Activated CD8-positive, alpha-beta memory T cell treated with anti-CD3 and anti-CD28 coated beads for 4 hours (primary cell): ENCODE data around the gene GRAP.
A peak's percentile ranks its signal among the peaks of the same experiment; 100 is the strongest.
"Not testable (repeated sequence)": the region's sequence is repeated elsewhere in the genome, so short reads cannot be mapped to it uniquely, and the experiment has no call there.

Experiments
- DNase-seq, 2 donors: peaks; one replicate each; pipeline ENCODE4 v3.0.0-alpha.2; 2020; ENCODE audit warnings: low read depth in 2 of 2

The GRAP gene

DNA sequence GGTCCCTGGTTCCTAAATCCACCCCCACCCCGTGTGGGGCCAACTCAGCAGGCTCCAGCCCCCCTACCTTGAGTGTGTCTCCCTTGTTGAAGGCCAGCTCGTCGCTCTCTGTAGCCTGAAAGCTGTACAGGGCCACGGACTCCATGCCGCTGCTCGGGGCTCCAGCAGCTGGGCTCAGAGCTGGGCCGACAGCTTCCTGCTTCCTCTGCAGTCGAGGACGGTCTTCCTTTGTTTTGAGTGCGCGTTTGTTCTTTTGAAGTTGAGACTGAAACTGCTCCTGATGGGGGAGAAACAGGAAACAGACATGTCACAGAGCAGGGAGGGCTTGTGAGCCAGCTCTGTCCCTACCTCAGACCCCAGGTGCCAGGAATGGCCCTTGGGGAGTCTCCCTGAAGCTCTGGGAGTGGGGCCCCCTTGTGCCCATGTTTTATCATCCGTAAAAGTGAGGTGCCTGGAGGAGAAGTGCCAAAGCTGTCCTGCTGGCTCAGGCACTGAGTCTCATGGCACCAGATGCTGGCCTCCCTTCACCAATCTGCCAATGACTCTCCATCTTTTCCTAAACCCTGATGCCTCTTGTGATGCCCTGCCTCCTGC is at the start of gene GRAP:
Gene GRAP (minus strand): TSS at position 176 of the 594 bp plus-strand sequence. CDS start 31 bp downstream, at position 145.
- not testable (repeated sequence) for DNase-seq

DNA sequence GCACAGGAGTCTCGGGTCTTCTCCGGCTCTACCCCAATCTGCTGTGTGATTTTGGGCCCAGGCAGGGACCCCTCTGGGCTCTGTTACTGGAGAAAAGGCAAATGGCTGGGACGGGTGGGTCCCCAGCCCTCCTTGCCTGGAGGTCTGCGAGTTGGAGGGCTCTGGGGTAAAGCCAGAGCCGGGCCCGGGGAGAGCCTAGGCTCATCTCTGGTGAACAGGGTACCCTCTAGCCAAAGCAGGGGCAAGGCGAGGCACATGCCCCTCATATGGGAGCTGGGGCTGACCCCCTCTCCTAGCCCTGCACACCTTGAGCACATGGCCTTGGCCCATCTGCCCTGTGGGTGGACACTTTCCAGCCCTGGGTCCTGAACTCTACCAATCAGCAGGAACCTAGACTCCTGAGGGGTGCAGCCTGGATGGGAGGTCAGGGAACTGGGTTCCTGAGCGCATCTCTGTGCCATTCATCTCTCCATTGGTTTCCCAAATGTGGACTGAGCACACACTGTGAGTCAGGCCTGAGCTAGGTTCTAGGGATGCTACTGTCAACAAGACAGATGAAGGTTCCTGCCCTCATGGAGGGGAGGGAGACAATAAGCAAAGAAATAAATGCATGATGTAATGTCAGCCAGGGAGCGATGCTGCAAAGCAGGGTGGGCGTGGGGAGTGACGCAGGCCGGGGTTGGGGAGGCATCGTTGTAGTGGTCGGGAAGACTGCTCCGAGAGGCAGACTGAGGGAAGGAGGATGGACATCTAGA is 47.1 kb upstream of the GRAP start:
- not testable (repeated sequence) for DNase-seq

DNA sequence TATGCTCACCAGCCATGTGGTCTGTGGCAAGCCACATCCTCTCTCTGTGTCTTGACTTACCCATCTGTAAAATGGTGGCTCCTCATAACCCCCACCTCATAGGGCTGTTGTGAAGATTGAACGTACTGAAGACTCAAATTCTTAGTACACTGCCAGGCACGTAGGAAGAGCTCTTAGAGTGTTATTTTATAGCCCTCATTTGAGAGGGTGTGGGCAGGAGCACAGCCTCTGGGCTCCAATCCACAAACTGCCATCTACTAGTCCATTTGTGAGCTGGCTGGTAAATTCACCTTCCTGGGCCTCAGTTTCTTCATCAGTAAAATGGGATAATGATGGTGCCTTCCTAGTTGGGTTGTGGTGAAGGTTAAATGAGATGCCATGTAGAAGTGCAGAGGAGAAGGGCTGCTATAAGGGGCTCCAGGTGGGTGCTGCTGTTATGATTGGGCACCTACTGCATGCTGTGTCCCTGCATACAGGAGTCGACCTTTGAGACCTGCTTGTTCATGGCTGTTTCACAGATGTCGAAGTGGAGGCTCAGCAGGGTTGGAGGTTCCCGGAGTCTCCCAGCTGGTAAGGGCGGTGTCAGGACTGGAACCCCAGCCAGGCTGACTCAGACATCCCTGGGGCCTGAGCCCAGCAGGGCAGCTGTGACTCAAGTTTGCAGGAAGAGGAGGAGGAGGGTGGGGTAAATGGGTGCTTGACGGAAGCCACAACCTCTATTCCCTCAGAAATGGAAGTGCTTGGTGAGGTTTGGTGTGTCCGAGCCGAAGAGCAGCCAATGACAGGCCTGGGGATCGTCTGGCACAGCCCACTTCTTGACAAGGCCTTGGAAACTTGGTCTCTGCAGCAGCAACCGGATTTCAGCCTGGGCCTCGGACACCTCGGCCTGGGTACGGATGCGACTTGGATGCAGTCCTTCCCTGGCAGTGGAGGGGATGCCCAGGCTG is 46.3 kb upstream of the GRAP start:
- not testable (repeated sequence) for DNase-seq

DNA sequence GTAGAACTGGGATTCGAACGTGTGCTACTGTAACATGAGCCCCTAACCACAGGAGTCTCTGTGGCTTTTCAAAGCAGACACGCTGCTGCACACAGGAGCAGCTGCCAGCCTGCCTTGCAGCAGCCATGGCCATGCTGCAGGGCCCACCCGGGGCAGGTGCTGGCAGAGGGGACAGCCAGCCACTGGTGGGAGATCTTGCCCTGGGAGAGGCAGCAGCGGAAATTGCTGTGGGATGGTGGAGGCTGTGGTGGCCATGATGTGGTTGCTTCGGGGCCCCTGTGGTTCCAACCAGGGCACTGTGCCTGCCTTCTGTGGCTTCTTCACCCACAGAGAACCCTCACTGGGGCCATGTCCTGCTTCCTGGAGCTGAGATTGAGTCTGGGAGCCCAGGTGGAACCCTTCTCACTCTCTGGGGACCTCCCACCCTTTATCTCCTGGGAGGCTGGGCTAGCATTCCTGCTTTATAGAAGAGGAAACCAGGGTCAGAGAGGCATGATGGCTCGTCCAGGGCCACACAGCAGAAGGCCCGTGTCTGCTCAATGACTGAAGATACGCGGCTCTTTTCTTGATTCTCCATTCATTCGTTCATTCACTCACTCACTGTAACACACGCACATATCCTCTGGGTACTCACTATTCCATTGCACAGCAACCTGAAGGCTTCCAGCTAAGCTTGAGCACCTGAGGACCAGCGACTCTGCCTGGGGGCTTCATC is 43.5 kb upstream of the GRAP start:
- DNase-seq: not testable (repeated sequence)

DNA sequence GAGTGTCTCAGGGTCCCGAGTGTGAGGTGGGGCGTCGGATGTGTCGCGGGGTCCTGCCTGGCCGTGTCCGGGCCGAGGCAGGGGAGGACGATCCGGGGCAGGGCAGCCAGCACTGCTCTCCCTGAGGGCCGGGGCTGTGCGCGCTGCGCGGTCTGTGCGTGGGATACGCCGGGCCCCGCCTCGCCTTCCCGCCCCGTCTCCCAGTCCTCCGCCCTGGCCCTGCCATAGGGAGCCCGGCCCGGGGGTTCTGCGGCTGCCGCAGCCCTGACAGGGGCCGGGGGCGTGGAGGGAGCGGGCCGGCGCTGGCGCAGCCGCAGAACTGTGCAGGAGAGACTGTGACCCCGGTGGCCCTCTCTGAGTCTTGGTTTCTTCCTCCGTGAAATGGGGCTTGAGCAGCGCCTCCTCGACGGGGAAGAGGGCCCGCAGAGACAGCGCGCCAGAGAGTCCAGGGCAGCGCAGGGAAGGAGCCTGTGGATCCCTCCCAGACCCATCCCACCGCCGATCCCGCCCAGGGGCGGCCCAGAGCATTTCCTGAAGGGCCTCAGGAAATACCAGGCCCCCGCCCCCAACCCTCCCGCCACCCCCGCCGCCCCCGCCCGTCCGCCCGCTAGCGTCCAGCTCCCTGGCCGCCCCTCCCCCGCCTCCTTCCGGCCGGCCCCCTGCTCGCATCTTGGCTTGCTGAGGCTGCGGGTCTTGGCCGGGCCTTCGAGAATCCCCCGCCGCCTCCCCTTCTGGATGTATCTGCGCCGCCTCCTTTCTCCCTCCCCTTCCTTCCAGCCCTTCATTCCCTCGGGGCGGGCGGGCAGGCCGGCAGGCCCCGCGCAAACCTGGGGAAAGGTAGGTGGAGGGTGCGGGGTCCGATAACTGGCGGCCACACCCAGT is 42.3 kb upstream of the GRAP start:
- not testable (repeated sequence) for DNase-seq

DNA sequence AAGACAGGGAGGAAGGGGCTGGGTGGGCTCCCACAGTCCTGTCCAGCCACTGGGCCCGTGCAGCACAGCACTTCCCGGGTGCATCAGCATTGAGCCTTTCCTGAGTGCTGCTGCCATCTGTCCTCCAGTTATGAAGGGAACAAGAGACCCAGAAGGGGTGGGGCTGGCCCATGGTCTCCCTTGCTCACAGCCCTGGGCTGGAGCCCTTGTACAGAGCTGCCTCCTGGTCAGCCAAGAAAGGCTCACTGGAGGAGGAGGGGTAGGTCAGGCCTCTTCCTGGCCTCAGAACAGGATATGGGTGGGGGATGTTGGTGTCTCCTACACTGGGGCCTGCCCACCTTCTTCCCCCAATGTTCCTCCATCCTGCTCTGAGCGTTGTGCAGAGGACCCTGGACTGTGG is 30.6 kb upstream of the GRAP start:
- DNase-seq: not testable (repeated sequence)

DNA sequence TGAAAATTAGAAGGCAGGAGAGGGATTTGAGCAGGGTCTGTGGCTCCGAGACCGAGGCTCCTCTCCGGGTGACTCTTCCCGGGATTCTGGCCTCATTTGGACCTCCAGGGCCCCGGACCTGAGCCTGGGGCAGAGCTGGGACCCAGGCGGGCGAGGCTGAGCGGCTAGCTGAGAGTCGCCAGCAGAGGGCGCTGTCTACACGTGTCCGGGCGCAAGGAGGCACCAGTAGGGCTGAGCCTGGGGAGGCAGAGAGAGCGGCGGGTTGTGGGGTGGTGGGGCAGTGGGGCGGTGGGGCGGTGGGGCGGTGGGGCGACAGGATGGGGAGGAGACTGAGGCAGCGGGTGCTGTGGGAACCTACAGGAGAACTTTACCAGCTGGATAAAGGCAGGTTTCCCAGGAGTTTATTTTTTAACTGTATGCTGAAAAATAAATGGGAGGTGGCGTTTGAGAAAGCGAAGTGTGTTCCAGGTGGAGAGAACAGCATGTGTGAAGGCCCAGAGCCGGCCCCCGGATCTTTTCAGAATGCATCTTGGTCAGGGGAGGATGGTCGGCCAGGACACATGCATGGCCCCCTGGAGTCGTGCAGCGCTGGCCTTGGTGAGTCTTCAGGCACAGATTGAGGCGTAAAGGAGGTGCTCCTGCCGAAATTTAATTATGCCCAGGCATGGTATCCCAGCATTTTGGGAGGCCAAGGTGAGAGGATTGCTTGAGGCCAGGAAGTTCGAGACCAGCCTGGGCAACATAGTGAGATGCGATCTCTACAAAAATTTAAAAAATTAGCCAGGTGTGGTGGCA is 29.8 kb upstream of the GRAP start:
- DNase-seq: peak in 1 of 2 donors; percentile 20

DNA sequence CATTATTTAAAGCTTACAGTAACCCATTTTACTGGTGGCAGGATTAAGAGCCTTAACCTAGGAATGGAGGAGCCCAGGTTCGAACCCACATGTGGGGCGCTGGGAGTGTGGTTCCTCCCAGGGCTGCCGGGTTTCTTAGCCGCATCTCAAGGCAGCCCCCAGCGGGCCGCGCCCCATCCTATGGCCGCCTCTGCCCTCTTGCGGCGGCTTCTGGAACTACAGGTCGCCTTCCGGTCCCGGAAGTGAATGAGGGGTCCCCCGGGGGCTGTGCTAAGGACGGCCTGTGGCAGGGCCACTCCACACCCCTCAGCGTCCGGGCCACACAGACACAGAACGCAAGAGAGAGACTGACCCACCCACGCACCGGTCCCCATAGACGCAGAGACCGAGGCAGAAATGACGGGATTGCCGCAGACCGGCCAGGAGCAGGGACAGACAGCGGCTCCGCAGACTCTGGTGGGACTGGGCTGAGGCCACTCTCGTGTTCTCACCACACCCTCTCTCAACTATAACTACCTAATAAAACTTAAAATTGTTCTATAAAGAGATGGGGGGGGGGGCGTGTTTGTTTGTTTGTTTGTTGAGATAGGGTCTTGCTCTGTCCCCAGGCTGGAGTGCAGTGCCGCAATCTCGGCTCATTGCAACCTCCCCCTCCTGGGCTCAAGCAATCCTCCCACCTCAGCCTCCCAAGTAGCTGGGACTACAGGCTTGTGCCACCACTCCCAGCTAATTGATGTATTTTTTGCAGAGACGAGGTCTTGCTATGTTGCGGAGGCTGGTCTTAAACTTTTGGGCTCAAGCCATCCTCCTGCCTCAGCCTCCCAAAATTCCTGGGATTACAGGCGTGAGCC is 23.8 kb upstream of the GRAP start:
- not testable (repeated sequence) for DNase-seq

DNA sequence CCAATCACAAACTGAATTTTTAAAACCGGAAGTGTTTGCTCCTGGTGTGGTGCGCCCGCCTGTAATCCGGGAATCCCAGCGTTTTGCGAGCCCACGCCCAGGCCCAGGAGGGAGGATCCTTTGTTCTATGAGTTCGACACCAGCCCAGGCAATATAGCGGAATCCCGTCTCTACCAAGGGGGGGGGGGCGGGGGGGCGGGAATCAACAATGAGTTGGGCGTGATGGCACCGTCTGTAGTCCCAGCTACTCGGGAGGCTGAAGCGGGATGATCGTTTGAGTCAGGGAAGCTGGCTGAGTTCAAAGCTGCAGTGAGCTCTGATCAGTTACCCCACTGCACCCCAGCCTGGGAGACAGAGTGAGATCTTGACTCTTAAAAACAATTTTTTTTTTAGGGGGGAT is 17.6 kb upstream of the GRAP start:
- DNase-seq: not testable (repeated sequence)

DNA sequence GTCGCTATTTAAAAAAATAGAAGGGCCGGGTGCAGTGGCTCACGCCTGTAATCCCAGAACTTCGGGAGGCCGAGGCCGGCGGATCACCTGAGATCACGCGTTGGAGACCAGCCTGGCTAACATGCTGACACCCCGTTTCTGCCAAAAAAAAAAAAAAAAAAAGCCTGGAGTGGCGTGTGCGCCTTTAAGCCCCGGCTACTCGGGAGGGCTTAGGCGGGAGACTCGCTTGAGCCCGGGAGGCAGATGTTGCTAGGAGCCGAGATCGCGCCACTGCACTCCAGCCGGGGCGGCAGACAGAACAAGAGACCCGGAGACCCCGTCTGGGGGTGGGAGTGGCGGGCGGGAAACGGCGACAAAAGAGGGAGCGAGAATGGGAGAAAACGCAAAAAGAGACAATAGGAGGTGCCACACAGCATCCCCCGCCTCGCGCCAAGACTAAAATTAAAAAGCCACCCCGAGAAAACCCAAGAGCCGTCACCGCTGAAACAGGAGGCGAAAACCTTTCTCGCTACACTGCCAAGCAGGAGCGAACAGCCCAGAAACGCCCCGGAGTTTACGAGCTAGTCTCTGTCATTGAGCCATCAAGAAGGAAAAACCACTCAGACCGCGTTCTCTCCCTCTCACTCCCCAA is 16.7 kb upstream of the GRAP start:
- peak; percentile 54 to 70 for DNase-seq

DNA sequence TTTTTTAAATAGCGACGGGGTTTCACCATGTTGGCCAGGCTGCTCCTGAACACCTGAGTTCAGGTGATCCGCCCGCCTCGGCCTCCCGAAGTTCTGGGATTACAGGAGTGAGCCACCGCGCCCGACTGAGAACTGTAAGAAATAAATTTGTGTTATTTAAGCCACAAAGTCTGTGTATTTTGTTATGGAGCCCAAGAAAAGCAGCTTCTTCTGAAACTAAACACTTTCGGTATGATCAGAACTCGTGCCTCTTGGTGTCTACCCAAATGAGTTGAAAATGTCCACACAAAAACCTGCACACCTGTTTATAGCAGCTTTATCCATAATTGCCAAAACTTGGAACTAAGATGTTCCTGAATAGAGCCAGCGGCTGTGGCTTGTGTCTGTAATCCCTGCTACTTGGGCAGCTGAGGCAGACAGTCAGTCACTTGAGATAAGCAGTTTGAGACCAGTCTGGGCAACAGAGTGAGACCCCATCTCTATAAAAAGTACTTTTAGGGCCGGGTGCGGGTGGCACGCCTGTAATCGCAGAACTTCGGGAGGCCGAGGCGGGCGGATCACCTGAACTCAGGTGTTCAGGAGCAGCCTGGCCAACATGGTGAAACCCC is 16.1 kb upstream of the GRAP start:
- DNase-seq: not testable (repeated sequence)

DNA sequence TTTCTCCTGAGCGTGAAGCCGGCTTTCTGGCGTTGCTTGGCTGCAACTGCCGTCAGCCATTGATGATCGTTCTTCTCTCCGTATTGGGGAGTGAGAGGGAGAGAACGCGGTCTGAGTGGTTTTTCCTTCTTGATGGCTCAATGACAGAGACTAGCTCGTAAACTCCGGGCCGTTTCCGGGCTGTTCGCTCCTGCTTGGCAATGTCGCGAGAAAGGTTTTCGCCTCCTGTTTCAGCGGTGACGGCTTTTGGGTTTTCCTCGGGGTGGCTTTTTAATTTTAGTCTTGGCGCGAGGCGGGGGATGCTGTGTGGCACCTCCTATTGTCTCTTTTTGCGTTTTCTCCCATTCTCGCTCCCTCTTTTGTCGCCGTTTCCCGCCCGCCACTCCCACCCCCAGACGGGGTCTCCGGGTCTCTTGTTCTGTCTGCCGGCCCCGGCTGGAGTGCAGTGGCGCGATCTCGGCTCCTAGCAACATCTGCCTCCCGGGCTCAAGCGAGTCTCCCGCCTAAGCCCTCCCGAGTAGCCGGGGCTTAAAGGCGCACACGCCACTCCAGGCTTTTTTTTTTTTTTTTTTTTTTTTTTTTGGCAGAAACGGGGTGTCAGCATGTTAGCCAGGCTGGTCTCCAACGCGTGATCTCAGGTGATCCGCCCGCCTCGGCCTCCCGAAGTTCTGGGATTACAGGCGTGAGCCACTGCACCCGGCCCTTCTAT is 15.4 kb upstream of the GRAP start:
- DNase-seq: peak in 1 of 2 donors; percentile 72

DNA sequence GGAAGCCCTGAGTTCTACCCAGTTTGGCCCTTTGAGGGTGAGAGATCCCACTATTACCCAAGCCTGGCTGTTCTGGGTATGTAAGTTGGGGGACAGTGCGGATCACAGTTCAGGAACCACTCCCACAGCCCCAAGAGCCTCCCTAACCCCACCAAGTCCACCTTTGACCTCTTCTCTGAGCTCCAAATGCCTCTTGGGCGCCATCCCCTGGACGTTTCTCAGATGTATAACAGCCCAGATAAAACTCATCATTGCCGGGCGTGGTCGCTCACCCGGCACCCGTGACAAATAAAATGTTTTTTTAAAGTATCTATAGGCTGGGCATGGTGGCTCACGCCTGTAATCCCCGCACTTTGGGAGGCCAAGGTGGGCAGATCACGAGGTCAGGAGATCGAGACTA is 8.7 kb upstream of the GRAP start:
- DNase-seq: not testable (repeated sequence)

DNA sequence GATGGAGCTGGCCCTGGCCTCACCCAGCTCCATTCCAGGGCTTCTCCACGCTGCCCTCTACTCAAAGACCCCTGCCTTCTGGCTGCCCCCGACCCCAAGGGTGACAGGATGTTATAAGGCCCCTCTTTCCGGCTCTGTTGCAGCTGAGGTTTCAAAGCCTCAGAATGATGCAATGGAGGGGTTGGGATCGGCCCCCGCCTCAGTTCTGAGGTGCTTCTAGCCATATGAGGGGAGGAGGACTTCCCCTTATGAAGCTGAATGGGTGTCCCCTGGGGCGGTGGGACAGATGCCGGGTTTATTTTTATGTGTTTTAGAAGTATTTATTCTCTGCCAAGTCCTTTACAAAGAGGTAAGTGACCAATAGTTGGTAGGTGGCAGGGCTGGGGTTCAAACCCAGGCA is 2.1 kb upstream of the GRAP start:
- DNase-seq: not testable (repeated sequence)

DNA sequence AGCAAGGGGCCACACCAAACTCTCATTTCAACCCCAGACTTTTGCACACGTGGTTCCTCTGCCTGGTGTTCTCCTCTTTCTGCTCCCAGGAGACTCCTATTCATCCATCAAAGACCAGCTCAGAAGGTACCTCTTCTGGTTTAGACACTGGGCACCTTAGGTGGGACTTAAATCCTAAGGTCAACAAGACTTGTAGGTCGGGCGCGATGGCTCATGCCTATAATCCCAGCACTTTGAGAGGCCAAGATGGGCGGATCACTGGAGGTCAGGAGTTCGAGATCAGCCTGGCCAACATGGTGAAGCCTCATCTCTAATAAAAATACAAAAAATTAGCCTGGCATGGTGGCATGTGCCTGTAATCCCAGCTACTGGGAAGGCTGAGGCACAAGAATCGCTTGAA is 753 bp upstream of the GRAP start:
- DNase-seq: not testable (repeated sequence)

DNA sequence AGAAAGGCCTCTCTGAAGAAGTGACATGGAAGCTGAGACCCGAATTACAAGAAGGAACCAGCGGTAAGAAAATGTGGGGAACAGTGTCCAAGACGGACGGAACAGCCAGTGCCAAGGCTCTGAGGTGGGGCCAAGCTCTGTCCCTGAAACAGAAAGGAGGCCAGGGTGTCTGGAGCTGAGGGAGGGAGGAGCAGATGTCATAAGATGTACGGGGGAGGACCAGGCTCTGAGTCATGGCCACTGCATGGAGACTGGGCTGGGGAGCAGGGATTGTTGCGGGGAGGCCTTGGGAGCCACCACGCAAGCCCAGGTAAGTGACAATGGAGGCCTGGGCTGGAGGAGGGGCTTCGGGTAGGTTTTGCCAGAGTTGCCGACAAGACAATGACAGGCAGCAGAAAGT is 2.1 kb downstream of the GRAP start:
- DNase-seq: not testable (repeated sequence)

DNA sequence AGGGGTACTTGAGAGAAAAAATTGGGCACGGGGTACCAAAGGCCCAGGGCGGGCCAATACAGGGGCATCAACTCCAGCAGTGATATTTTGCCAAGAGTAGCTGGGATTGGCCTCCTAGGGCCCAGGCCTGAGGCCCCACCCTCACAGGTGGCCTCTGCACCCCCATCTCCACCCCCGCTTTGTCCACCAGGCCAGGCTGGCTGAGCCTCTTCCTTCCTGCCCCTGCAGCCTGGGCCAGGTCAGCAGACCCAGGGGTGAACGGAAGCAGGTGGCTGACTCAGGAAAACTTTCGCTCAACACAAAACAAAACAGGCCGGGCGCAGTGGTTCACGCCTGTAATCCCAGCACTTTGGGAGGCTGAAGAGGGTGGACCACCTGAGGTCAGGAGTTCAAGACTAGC is 3.7 kb downstream of the GRAP start:
- DNase-seq: not testable (repeated sequence)
